Motor neuron (in vitro differentiated cells): ENCODE data around the gene DGUOK. TPM values are rescaled to one million over a fixed set of nuclear protein-coding genes. Genes with fewer than 3 reads are reported as not detected.

Source experiments
- ATAC-seq, 8 experiments: fragments of 200-7000 bp; cut with Tn5 transposase; replicated peaks in 6 of 8; 2 replicates each; pipeline ENCODE4 v1.8.0; 2021; ENCODE audit warnings: mild to moderate bottlenecking in 8 of 8, moderate library complexity in 8 of 8
- H3K27ac ChIP-seq, 2 donors: fragments of 250-450 bp; sonication (Bioruptor Pico); 2 replicates each; pipeline ENCODE4 v1.9.0; 2021; ENCODE audit warnings: antibody characterized with exemption in 2 of 2, mild to moderate bottlenecking in 2 of 2, moderate library complexity in 1 of 2
- H3K4me1 ChIP-seq, 2 donors: fragments of 250-450 bp; sonication (Bioruptor Pico); replicated peaks in 1 of 2; 2 replicates each; pipeline ENCODE4 v1.6.1; 2021; ENCODE audit warnings: antibody characterized with exemption in 2 of 2, mild to moderate bottlenecking in 2 of 2, moderate library complexity in 1 of 2
- H3K4me3 ChIP-seq, 5 donors: fragments of 250-450 bp; sonication (Bioruptor Pico); 2 replicates each; pipeline ENCODE4 v1.9.0; 2021; ENCODE audit warnings: antibody characterized with exemption in 5 of 5, mild to moderate bottlenecking in 5 of 5, moderate library complexity in 4 of 5
- WGBS, 10 experiments: fragments of 450-650 bp; shearing (Covaris generic); methylation state at CpG; one replicate each; pipeline ENCODE4 v1.0.0; 2022; 5-methylcytosine and 5-hydroxymethylcytosine counted together
- in situ Hi-C, 9 experiments: fragments of 400-800 bp; cut with MboI; loops; one replicate each; pipeline ENCODE4 v1.15.0; 2021; ENCODE audit warnings: low sequenced_read_pairs in 9 of 9, low pct_unique_long_range_greater_than_20kb in 2 of 9; ENCODE audit not compliant: unreplicated experiment in 9 of 9
- total RNA-seq, 8 experiments: library from RNA; unstranded; fragments of 300-600 nt; gene quantifications; 2 replicates each; pipeline versions ENCODE4 v1.2.3 to v1.2.4, GENCODE V29; 2022

Gene DGUOK
- total RNA-seq, 8 experiments from 2014 or later = 73.0 to 130 (median 109) TPM

- Histone ChIP-seq H3K27ac (no peak overlapping the region), H3K4me1 (peaks cover 19 to 21% of the 10 kb centered on the region in 2 donors), H3K4me3 (no peak overlapping the region)
- in situ Hi-C loops = no loop called here
- whole genome bisulfite sequencing, 10 experiments = 52 to 100% (median 86%) methylated on average over 1 to 4 of the region's 4 CpGs; no CpG with 5 or more reads in 4 of the 10 experiments
- ATAC-seq = no peak
These were observed 67.1 kb downstream of the DGUOK start for GRCh38 chr2:73993778-73994177.

- no peak overlapping the region for H3K4me3 ChIP-seq
- H3K27ac ChIP-seq = no peak overlapping the region
- 82 to 100% (median 94%) methylated on average over 2 to 8 of the region's 8 CpGs; no CpG with 5 or more reads in 2 of the 10 experiments for WGBS, 10 experiments
- ATAC-seq = no peak
- H3K4me1 ChIP-seq = peaks cover 18% of the 10 kb centered on the region in 2 donors
- in situ Hi-C loops = no loop called here
These were observed 67.6 kb downstream of the DGUOK start for GRCh38 chr2:73994178-73994831.

- Histone ChIP-seq H3K4me3 (no peak overlapping the region), H3K27ac (no peak overlapping the region), H3K4me1 (peaks cover 29 to 31% of the 10 kb centered on the region in 2 donors)
- in situ Hi-C loops = no loop called here
- no peak for ATAC-seq
- 91 to 100% (median 100%) methylated on average over 1 to 4 of the region's 5 CpGs; no CpG with 5 or more reads in 5 of the 10 experiments for WGBS, 10 experiments
These were observed 69.1 kb downstream of the DGUOK start for GRCh38 chr2:73995810-73996209.

GRCh38 chr2:73997813-73998212, 71.1 kb downstream of the DGUOK start:
- no peak for ATAC-seq
- in situ Hi-C loops = no loop called here
- WGBS, 10 experiments = 60 to 100% (median 60%) methylated on average over 1 to 3 of the region's 6 CpGs; no CpG with 5 or more reads in 5 of the 10 experiments
- Histone ChIP-seq H3K4me3 (no peak overlapping the region), H3K4me1 (peaks cover 43 to 44% of the 10 kb centered on the region in 2 donors), H3K27ac (peak overlapping the region; percentile 21 to 29)

- Histone ChIP-seq H3K4me3 (no peak overlapping the region), H3K27ac (peak overlapping the region in 1 of 2 donors; percentile 21), H3K4me1 (peaks cover 43 to 44% of the 10 kb centered on the region in 2 donors)
- 0 to 100% (median 43%) methylated on average over 1 to 8 of the region's 8 CpGs; no CpG with 5 or more reads in 1 of the 10 experiments for WGBS, 10 experiments
- peak in 4 of 8 experiments; percentile 3 to 8 (median 5) for ATAC-seq
- in situ Hi-C loops = no loop called here
These were observed 71.8 kb downstream of the DGUOK start for GRCh38 chr2:73998451-73998850.

- WGBS, 10 experiments = 82 to 100% (median 87%) methylated on average over 2 to 3 of the region's 4 CpGs; no CpG with 5 or more reads in 6 of the 10 experiments
- Histone ChIP-seq H3K4me1 (peaks cover 45 to 46% of the 10 kb centered on the region in 2 donors), H3K4me3 (no peak overlapping the region), H3K27ac (no peak overlapping the region)
- in situ Hi-C loops = no loop called here
- ATAC-seq = no peak
These were observed 72.3 kb downstream of the DGUOK start for GRCh38 chr2:73998933-73999332.

- Histone ChIP-seq H3K27ac (no peak overlapping the region), H3K4me1 (peaks cover 56 to 57% of the 10 kb centered on the region in 2 donors), H3K4me3 (no peak overlapping the region)
- ATAC-seq = peak; percentile 12 to 44 (median 17)
- in situ Hi-C loops = no loop called here
- WGBS, 10 experiments = 0 to 45% (median 24%) methylated on average over 1 to 9 of the region's 10 CpGs; no CpG with 5 or more reads in 3 of the 10 experiments
These were observed 73.4 kb downstream of the DGUOK start for GRCh38 chr2:73999881-74000597.

- peaks cover 61 to 63% of the 10 kb centered on the region in 2 donors for H3K4me1 ChIP-seq
- ATAC-seq = no peak
- no peak overlapping the region for H3K27ac ChIP-seq
- H3K4me3 ChIP-seq = no peak overlapping the region
- WGBS, 10 experiments = 20 to 100% (median 60%) methylated on average over 1 to 5 of the region's 5 CpGs; no CpG with 5 or more reads in 3 of the 10 experiments
- in situ Hi-C loops = no loop called here
These were observed 74.0 kb downstream of the DGUOK start for GRCh38 chr2:74000666-74001065.

GRCh38 chr2:74001121-74001520, 74.4 kb downstream of the DGUOK start:
- in situ Hi-C loops = no loop called here
- no peak for ATAC-seq
- peaks cover 61 to 67% of the 10 kb centered on the region in 2 donors for H3K4me1 ChIP-seq
- H3K4me3 ChIP-seq = no peak overlapping the region
- H3K27ac ChIP-seq = no peak overlapping the region
- WGBS, 10 experiments = 80 to 100% (median 92%) methylated on average over 1 to 2 of the region's 4 CpGs; no CpG with 5 or more reads in 6 of the 10 experiments

- Histone ChIP-seq H3K27ac (no peak overlapping the region), H3K4me1 (peaks cover 64 to 67% of the 10 kb centered on the region in 2 donors), H3K4me3 (peak overlapping the region; percentile 50 to 88 (median 55))
- in situ Hi-C loops = no loop called here
- WGBS, 10 experiments = 9 to 83% methylated on average over 1 to 4 of the region's 24 CpGs; no CpG with 5 or more reads in 8 of the 10 experiments
- ATAC-seq = no peak
These were observed 75.3 kb downstream of the DGUOK start for GRCh38 chr2:74001781-74002504.

GRCh38 chr2:74002505-74003421, 76.1 kb downstream of the DGUOK start:
- Histone ChIP-seq H3K4me1 (peaks cover 58 to 64% of the 10 kb centered on the region in 2 donors), H3K4me3 (peak overlapping the region; percentile 50 to 88 (median 55)), H3K27ac (peak overlapping the region; percentile 79 to 85)
- in situ Hi-C loops = no loop called here
- WGBS, 10 experiments = 0% methylated on average over 2 of the region's 68 CpGs; no CpG with 5 or more reads in 9 of the 10 experiments
- ATAC-seq = peak; percentile 79 to 96 (median 84)
